GM18499 (cell line): ENCODE measurements around the gene BEST1.
"Not testable (repeated sequence)": the region's sequence is repeated elsewhere in the genome, so short reads cannot be mapped to it uniquely, and the experiment has no call there.

Source experiments
- ATAC-seq: cut with Tn5 transposase; IDR thresholded peaks from one replicate; pipeline ENCODE4 v1.9.1; 2021; ENCODE audit warnings: moderate number of reproducible peaks; ENCODE audit not compliant: insufficient read depth, unreplicated experiment

Gene BEST1

GRCh38 chr11:61962213-61963015 is 12.3 kb downstream of the BEST1 start:
- no peak for ATAC-seq

- ATAC-seq = no peak
Measured at GRCh38 chr11:61963016-61963281, 12.8 kb downstream of the BEST1 start.

GRCh38 chr11:61963282-61964057 is 13.3 kb downstream of the BEST1 start:
- ATAC-seq = no peak

- ATAC-seq = no peak
Measured at GRCh38 chr11:61964058-61964665, 14.0 kb downstream of the BEST1 start.

GRCh38 chr11:61964666-61965271 is 14.6 kb downstream of the BEST1 start:
- not testable (repeated sequence) for ATAC-seq

- no peak for ATAC-seq
Measured at GRCh38 chr11:61966734-61967115, 16.6 kb downstream of the BEST1 start.

- no peak for ATAC-seq
Measured at GRCh38 chr11:61967116-61967923, 17.2 kb downstream of the BEST1 start, which contains the start of gene FTH1. Gene FTH1, minus strand, starts transcription at chr11:61967634. Its CDS starts 209 bp downstream, at chr11:61967425.

- ATAC-seq = no peak
Measured at GRCh38 chr11:61967924-61968757, 18.0 kb downstream of the BEST1 start.

- no peak for ATAC-seq
Measured at GRCh38 chr11:61968758-61969390, 18.7 kb downstream of the BEST1 start.

GRCh38 chr11:61969391-61969758 is 19.2 kb downstream of the BEST1 start:
- ATAC-seq = no peak

GRCh38 chr11:61969838-61970662 is 19.9 kb downstream of the BEST1 start:
- ATAC-seq = no peak

GRCh38 chr11:61971248-61972111 is 21.3 kb downstream of the BEST1 start:
- no peak for ATAC-seq

GRCh38 chr11:61972112-61972671 is 22.0 kb downstream of the BEST1 start:
- ATAC-seq = no peak

- no peak for ATAC-seq
Measured at GRCh38 chr11:61972672-61973475, 22.7 kb downstream of the BEST1 start.

- ATAC-seq = no peak
Measured at GRCh38 chr11:61973476-61974162, 23.5 kb downstream of the BEST1 start.
